ENCODE data around the gene RPLP1.

RPLP1 gene

GRCh38 chr15:69412701-69413100 is 39.9 kb upstream of the RPLP1 start:
- DNase-seq (ENCODE audit: low spot score), result no peak
- TF ChIP-seq CTCF (IDR thresholded peaks at IDR 0.05; ENCODE audit: extremely low read depth, missing control alignments), result no peak

DNA sequence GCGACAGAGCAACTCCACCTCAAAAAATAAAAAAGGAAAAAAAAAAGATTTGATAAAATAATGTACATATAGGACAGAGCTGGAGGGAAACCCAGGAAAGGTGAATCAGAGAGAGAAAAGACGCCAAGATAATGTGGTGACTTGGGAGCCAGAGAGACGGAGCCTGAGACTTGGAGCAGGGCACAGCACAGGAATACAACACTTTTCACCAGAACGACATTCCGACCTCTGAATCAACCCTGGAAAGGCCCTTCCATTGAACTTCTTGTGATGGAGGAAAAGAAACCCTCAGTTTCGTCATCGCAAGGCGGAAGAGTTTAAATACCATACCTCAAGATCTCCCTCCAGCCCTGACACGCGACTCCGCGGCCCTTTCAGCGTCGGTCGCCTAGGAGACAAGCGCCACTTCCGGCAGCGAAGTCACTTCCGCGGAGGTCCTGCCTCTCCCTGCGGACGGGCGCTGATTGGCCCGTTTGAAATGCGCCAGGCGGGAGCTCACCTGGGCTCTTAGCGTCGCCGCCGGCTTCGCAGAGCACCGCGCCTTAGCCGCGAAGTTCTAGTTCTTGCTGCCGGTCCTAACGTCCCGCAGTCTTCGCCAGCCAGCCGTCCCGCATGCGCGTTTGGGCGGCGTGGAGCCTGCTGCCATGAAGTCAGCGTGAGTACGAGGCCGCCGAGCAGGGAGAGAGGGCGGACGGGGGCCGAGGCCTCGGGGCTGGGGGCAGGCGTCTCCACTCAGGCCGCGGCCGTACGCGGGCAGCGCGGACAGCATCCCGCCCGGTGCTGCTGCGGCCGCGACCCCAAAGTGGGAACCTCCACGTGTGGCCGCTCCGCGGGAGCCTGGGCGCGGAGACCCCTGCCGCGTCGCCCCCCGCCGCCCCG is 38.6 kb upstream of the RPLP1 start, which contains the start of gene KIF23:
Gene KIF23, plus strand, starts transcription at position 528 of the 879 bp plus-strand sequence. Its CDS starts 117 bp downstream, at position 645.
- TF ChIP-seq CTCF (IDR thresholded peaks at IDR 0.05; ENCODE audit: extremely low read depth, missing control alignments), result no peak
- peak; percentile 98 for DNase-seq (ENCODE audit: low spot score)

- DNase-seq (ENCODE audit: low spot score), result peak; percentile 60
- TF ChIP-seq CTCF (IDR thresholded peaks at IDR 0.05; ENCODE audit: extremely low read depth, missing control alignments), result no peak
These were observed 37.9 kb upstream of the RPLP1 start for GRCh38 chr15:69414701-69415167.

- no peak for DNase-seq (ENCODE audit: low spot score)
These were observed 37.2 kb upstream of the RPLP1 start for GRCh38 chr15:69415381-69415780.

DNA sequence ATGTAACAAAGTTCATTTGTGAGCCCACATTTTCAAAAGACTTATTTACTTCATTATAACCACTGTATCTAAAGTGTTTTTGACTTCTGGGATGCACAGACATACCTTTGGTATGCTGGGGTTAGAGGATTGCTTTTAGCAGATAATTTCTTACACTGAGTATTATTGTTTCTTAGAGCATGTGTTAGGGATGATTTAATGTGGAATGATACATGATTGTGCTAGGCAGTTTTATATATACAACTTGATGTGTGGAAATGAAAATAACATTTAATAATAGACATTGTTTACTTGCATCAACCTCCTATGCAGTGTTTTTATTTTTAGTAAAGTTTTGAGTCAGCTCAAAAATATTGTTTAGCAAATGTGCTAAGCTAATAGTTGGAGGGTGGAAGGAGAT is 35.0 kb upstream of the RPLP1 start:
- DNase-seq (ENCODE audit: low spot score), result no peak
- no peak for TF ChIP-seq CTCF (IDR thresholded peaks at IDR 0.05; ENCODE audit: extremely low read depth, missing control alignments)

More at GRCh38 chr15:69415381-69415780, 37.2 kb upstream of the RPLP1 start:
- no peak for TF ChIP-seq CTCF (IDR thresholded peaks at IDR 0.05; ENCODE audit: extremely low read depth, missing control alignments)

GRCh38 chr15:69421498-69421897 is 31.1 kb upstream of the RPLP1 start:
- TF ChIP-seq CTCF (IDR thresholded peaks at IDR 0.05; ENCODE audit: extremely low read depth, missing control alignments), result no peak
- no peak for DNase-seq (ENCODE audit: low spot score)

DNA sequence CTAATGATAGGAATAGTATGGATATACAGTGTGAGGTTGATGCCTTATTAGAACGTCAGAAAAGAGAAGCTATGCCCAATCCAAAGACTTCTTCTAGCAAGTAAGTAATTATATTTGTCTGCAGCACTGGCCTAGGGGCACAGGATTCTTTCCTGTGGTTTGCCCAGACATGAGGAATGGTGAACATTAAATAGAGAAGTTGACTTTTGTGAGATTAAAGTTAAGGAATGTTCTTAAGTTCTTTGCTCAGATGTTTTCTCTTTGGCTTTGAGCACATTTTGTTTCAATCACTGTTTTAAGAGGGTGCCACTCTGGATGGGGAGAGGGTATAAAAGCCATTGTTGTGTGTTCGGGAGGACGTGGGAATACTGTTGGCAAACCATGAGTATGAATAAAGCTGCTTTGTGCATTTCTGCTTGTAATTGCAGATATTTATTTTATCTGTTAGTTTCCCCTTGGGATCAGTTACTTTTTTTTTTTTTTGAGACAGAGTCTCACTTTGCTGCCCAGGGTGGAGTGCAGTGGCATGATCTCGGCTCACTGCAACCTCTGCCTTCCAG is 30.2 kb upstream of the RPLP1 start:
- no peak for DNase-seq (ENCODE audit: low spot score)
- no peak for TF ChIP-seq CTCF (IDR thresholded peaks at IDR 0.05; ENCODE audit: extremely low read depth, missing control alignments)

All from GM20000 (cell line).